Osteocyte (in vitro differentiated cells): Measurements from ENCODE around the gene PKP1. TPM values are rescaled to one million over a fixed set of nuclear protein-coding genes. Genes with fewer than 3 reads are reported as not detected.

ENCODE experiments used
- DNase-seq: peaks from one replicate; pipeline ENCODE4 v3.0.0; 2021; ENCODE audit warnings: mixed read lengths; ENCODE audit not compliant: unreplicated experiment; ENCODE audit errors: extremely low spot score
- H3K27ac Mint-ChIP-seq: one replicate; pipeline ENCODE4 v1.8.0; 2021; ENCODE audit warnings: mild to moderate bottlenecking, mixed read lengths; ENCODE audit not compliant: unreplicated experiment
- H3K27me3 Mint-ChIP-seq: one replicate; pipeline ENCODE4 v1.8.0; 2021; ENCODE audit warnings: mixed read lengths; ENCODE audit not compliant: unreplicated experiment
- H3K36me3 Mint-ChIP-seq: one replicate; pipeline ENCODE4 v1.8.0; 2021; ENCODE audit warnings: mixed read lengths; ENCODE audit not compliant: unreplicated experiment
- H3K4me1 Mint-ChIP-seq: one replicate; pipeline ENCODE4 v1.8.0; 2021; ENCODE audit warnings: mixed read lengths; ENCODE audit not compliant: unreplicated experiment
- H3K4me3 Mint-ChIP-seq: one replicate; pipeline ENCODE4 v1.8.0; 2021; ENCODE audit warnings: mild to moderate bottlenecking, moderate library complexity, mixed read lengths; ENCODE audit not compliant: unreplicated experiment
- H3K9me3 Mint-ChIP-seq: one replicate; pipeline ENCODE4 v1.8.0; 2021; ENCODE audit warnings: mixed read lengths; ENCODE audit not compliant: unreplicated experiment
- CTCF ChIP-seq: fragments of 200-600 bp; sonication (generic); IDR thresholded peaks from 2 replicates; pipeline ENCODE4 v1.5.0; 2021; ENCODE audit warnings: antibody characterized with exemption, mild to moderate bottlenecking, moderate library complexity
- total RNA-seq: library from RNA; stranded (reverse); gene quantifications from 2 replicates; pipeline ENCODE4 v1.2.1, GENCODE V29; 2021

The PKP1 gene
- total RNA-seq, 1 donor from 2014 or later = not detected

- TF ChIP-seq CTCF = no peak
- no peaks in the 10 kb centered on the region for H3K36me3 Mint-ChIP-seq
- peak; percentile 42 for DNase-seq
- peak overlapping the region; percentile 87 for H3K27ac Mint-ChIP-seq
- H3K4me1 Mint-ChIP-seq = peaks cover 44% of the 10 kb centered on the region
- H3K27me3 Mint-ChIP-seq = no peaks in the 10 kb centered on the region
- H3K9me3 Mint-ChIP-seq = no peaks in the 10 kb centered on the region
- H3K4me3 Mint-ChIP-seq = no peak overlapping the region
Observed at GRCh38 chr1:201266774-201267173, 16.5 kb upstream of the PKP1 start.

GRCh38 chr1:201267481-201268229 is 15.7 kb upstream of the PKP1 start:
- no peaks in the 10 kb centered on the region for H3K27me3 Mint-ChIP-seq
- H3K9me3 Mint-ChIP-seq = no peaks in the 10 kb centered on the region
- no peak for TF ChIP-seq CTCF
- H3K27ac Mint-ChIP-seq = peak overlapping the region; percentile 87
- no peaks in the 10 kb centered on the region for H3K36me3 Mint-ChIP-seq
- DNase-seq = peak; percentile 44
- H3K4me1 Mint-ChIP-seq = peaks cover 50% of the 10 kb centered on the region
- H3K4me3 Mint-ChIP-seq = no peak overlapping the region

GRCh38 chr1:201268604-201269151 is 14.6 kb upstream of the PKP1 start:
- peak; percentile 81 for DNase-seq
- no peak overlapping the region for H3K4me3 Mint-ChIP-seq
- peaks cover 60% of the 10 kb centered on the region for H3K4me1 Mint-ChIP-seq
- H3K27ac Mint-ChIP-seq = peak overlapping the region; percentile 15
- H3K36me3 Mint-ChIP-seq = no peaks in the 10 kb centered on the region
- H3K27me3 Mint-ChIP-seq = no peaks in the 10 kb centered on the region
- no peak for TF ChIP-seq CTCF
- no peaks in the 10 kb centered on the region for H3K9me3 Mint-ChIP-seq

- no peaks in the 10 kb centered on the region for H3K27me3 Mint-ChIP-seq
- H3K27ac Mint-ChIP-seq = peak overlapping the region; percentile 8
- H3K9me3 Mint-ChIP-seq = no peaks in the 10 kb centered on the region
- H3K36me3 Mint-ChIP-seq = no peaks in the 10 kb centered on the region
- DNase-seq = no peak
- H3K4me3 Mint-ChIP-seq = no peak overlapping the region
- no peak for TF ChIP-seq CTCF
- H3K4me1 Mint-ChIP-seq = peaks cover 63% of the 10 kb centered on the region
Observed at GRCh38 chr1:201269281-201269680, 14.0 kb upstream of the PKP1 start.

- TF ChIP-seq CTCF = no peak
- H3K36me3 Mint-ChIP-seq = no peaks in the 10 kb centered on the region
- H3K4me1 Mint-ChIP-seq = peaks cover 70% of the 10 kb centered on the region
- H3K27ac Mint-ChIP-seq = peak overlapping the region; percentile 8
- no peaks in the 10 kb centered on the region for H3K27me3 Mint-ChIP-seq
- peak; percentile 59 for DNase-seq
- H3K4me3 Mint-ChIP-seq = no peak overlapping the region
- H3K9me3 Mint-ChIP-seq = no peaks in the 10 kb centered on the region
Observed at GRCh38 chr1:201269900-201270410, 13.4 kb upstream of the PKP1 start.
